PC-3 (cell line): ENCODE results near the gene KLK13. TPM values are rescaled to one million over a fixed set of nuclear protein-coding genes. Genes with fewer than 3 reads are reported as not detected.

Experiments used
- ATAC-seq: fragments of 200-7000 bp; cut with Tn5 transposase; 2 replicates; pipeline ENCODE4 v1.9.1; 2020; ENCODE audit warnings: mild to moderate bottlenecking, moderate library complexity
- BruUV-seq: library from RNA; stranded (reverse); fragments of 400-500 nt; replicated peaks from 2 replicates; lab custom pipeline; 2021; lab: Mats Ljungman, UMichigan
- CTCF ChIA-PET: fragments of 300-600 bp; sonication (Branson Sonifier 250); formaldehyde crosslinking; loops from one replicate; lab custom pipeline; 2022; ENCODE audit warnings: antibody characterized with exemption; lab: Charles Lee
- POLR2A ChIA-PET: fragments of 300-600 bp; sonication (Branson Sonifier 250); formaldehyde crosslinking; loops from one replicate; lab custom pipeline; 2022; ENCODE audit warnings: antibody characterized with exemption; ENCODE audit not compliant: unreplicated experiment; lab: Charles Lee
- DNase-seq: peaks from one replicate; pipeline ENCODE4 v3.0.0-alpha.2; 2015
- H2AFZ ChIP-seq: fragments of 300-600 bp; sonication (generic); 2 replicates; pipeline ENCODE4 v1.6.0; 2016; ENCODE audit warnings: antibody characterized with exemption, low read length
- H3F3A ChIP-seq: fragments of 300-600 bp; sonication (generic); one replicate; pipeline ENCODE4 v1.6.0; 2017; ENCODE audit warnings: antibody characterized with exemption, low read length, control low read depth, mild to moderate bottlenecking; ENCODE audit not compliant: unreplicated experiment
- H3K27ac ChIP-seq: fragments of 300-600 bp; sonication (generic); 2 replicates; pipeline ENCODE4 v1.5.1; 2016; ENCODE audit warnings: mild to moderate bottlenecking, low read length
- H3K27me3 ChIP-seq: fragments of 300-600 bp; sonication (generic); 2 replicates; pipeline ENCODE4 v1.6.1; 2016; ENCODE audit warnings: low read length, mixed read lengths
- H3K36me3 ChIP-seq: fragments of 300-600 bp; sonication (generic); 2 replicates; pipeline ENCODE4 v1.6.1; 2016; ENCODE audit warnings: low read depth, mixed run types, low read length, mixed read lengths
- H3K4me1 ChIP-seq: fragments of 300-600 bp; sonication (generic); 2 replicates; pipeline ENCODE4 v1.5.1; 2016; ENCODE audit warnings: low read length; ENCODE audit not compliant: insufficient read depth
- H3K4me2 ChIP-seq: fragments of 300-600 bp; sonication (generic); 2 replicates; pipeline ENCODE4 v1.6.0; 2016; ENCODE audit warnings: low read length
- H3K4me3 ChIP-seq: fragments of 300-600 bp; sonication (generic); 2 replicates; pipeline ENCODE4 v1.5.1; 2016; ENCODE audit warnings: mild to moderate bottlenecking, low read length, mixed read lengths
- H3K79me2 ChIP-seq: fragments of 300-600 bp; sonication (generic); 2 replicates; pipeline ENCODE4 v1.6.1; 2017; ENCODE audit warnings: low read length, mixed read lengths
- H3K9ac ChIP-seq: fragments of 300-600 bp; sonication (generic); 2 replicates; pipeline ENCODE4 v1.6.0; 2016; ENCODE audit warnings: mild to moderate bottlenecking, low read length
- H3K9me2 ChIP-seq: fragments of 300-600 bp; sonication (generic); replicated peaks from 2 replicates; pipeline ENCODE4 v1.6.1; 2016; ENCODE audit warnings: mixed run types, low read length, mixed read lengths
- H3K9me3 ChIP-seq: fragments of 300-600 bp; sonication (generic); 2 replicates; pipeline ENCODE4 v1.6.1; 2016; ENCODE audit warnings: low read length, mixed read lengths
- H4K20me1 ChIP-seq: fragments of 300-600 bp; sonication (generic); 2 replicates; pipeline ENCODE4 v1.6.1; 2016; ENCODE audit warnings: low read length, mixed read lengths
- CTCF ChIP-seq: fragments of 300-600 bp; sonication (generic); conservative IDR thresholded peaks from 2 replicates; pipeline ENCODE4 v1.5.1; 2017; ENCODE audit warnings: antibody characterized with exemption, low read depth, mild to moderate bottlenecking, low read length
- EZH2 ChIP-seq: fragments of 300-600 bp; sonication (generic); IDR thresholded peaks from one replicate; pipeline ENCODE4 v1.6.1; 2017; ENCODE audit warnings: antibody characterized with exemption, mild to moderate bottlenecking, low read length; ENCODE audit not compliant: unreplicated experiment
- EZH2phosphoT487 ChIP-seq: fragments of 300-600 bp; sonication (generic); IDR thresholded peaks from 2 replicates; pipeline ENCODE4 v1.6.1; 2018; ENCODE audit warnings: mild to moderate bottlenecking, antibody characterized with exemption, low read length, borderline replicate concordance
- intact Hi-C: fragments of 100-400 bp; cut with micrococcal nuclease; formaldehyde crosslinking; loops from 2 replicates; pipeline ENCODE4 v1.9.0; 2023
- total RNA-seq: library from RNA; depleted of rRNA; stranded (reverse); fragments of >200 nt; gene quantifications from 2 replicates; pipeline ENCODE4 v1.2.3, GENCODE V29; 2014

The KLK13 gene
- total RNA-seq, 1 experiment from 2014 or later: not detected

DNA sequence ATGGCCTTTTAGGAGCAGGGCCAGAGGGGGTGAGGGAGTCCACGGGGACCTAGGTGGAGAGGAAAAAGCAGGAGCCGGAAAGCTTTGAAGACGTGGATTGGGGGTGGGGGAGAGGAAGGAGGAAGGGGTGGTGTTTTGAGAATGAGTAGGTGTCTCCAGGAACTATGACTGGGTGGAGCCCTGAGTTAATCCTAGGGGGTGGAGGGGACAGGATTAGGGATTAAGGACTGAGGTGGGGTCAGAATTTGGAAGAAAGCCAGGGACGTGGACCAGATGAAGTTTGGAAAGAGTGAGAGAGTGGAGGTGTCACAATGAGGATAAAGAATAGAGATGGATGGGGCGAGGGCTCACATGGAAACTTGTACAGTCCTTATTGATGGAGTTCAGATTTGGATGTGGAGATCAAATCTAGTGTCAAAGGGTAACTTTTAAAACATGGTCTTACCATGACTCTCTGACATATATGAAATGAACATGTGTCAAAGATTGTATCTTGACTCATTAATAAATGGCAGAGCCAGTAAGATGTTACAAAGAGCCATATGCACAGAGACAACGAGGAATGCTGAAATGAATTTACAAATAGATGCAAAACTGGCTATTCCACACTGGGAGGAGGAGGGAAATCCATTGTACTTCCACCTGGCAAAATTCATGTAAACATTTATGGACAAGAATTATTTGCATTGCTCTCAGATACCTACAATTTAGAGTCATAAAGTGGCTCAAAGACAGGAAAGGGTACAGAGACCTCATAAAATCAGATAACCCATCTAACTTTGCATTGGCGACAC, 1.7 kb upstream of the KLK13 start:
- TF ChIP-seq EZH2: no peak
- TF ChIP-seq EZH2phosphoT487: no peak
- no peak for TF ChIP-seq CTCF
- ChIA-PET CTCF (no interaction called here), POLR2A (no interaction called here)
- intact Hi-C loops: no loop called here
- Histone ChIP-seq H3K4me2 (no peak overlapping the region), H3K36me3 (no peaks in the 10 kb centered on the region), H3K9me2 (no peaks in the 10 kb centered on the region), H3F3A (peaks cover 3% of the 10 kb centered on the region), H3K27me3 (no peaks in the 10 kb centered on the region), H3K9ac (no peak overlapping the region), H3K4me1 (peaks cover 20% of the 10 kb centered on the region), H3K27ac (no peak overlapping the region), H2AFZ (no peak overlapping the region), H3K79me2 (no peaks in the 10 kb centered on the region), H3K9me3 (no peaks in the 10 kb centered on the region), H3K4me3 (no peak overlapping the region), H4K20me1 (no peaks in the 10 kb centered on the region)
- ATAC-seq (no peak), DNase-seq (no peak)
- no TSS peak for BruUV-seq

GRCh38 chr19:51065221-51065960, 499 bp upstream of the KLK13 start:
- Histone ChIP-seq H3K79me2 (no peaks in the 10 kb centered on the region), H2AFZ (no peak overlapping the region), H3K27me3 (0 out of 2 replicates have a peak, but pooled peaks cover 3% of the 10 kb centered on the region), H3K9ac (no peak overlapping the region), H3K4me3 (no peak overlapping the region), H3F3A (no peaks in the 10 kb centered on the region), H4K20me1 (no peaks in the 10 kb centered on the region), H3K4me2 (no peak overlapping the region), H3K9me3 (no peaks in the 10 kb centered on the region), H3K36me3 (no peaks in the 10 kb centered on the region), H3K9me2 (no peaks in the 10 kb centered on the region), H3K4me1 (peaks cover 9% of the 10 kb centered on the region), H3K27ac (no peak overlapping the region)
- DNase-seq: no peak
- ATAC-seq: no peak
- intact Hi-C loops: no loop called here
- ChIA-PET CTCF (no interaction called here), POLR2A (no interaction called here)
- BruUV-seq: no TSS peak
- TF ChIP-seq EZH2phosphoT487: no peak
- no peak for TF ChIP-seq EZH2
- TF ChIP-seq CTCF: no peak

DNA sequence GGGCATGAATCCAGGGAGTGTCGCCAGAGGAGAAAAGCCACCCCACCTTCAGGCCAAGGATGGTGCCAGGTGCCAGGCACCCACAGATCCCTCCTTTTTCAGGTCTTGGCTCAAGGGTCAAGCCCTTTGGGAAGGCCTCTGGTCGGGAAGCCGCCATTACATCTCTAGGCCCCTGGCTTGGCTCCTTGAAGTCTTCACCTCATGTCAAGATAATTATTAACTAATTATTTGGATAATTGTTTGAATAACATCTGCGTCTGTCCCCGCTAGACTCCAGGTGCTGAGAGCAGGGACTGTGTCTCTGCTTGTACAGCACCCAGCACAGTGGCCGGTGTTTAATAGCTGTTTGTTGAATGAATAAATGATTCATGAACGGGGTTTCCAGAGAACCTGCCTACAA, 1.2 kb downstream of the KLK13 start:
- BruUV-seq: no TSS peak
- no peak for ATAC-seq
- H3K36me3 ChIP-seq: no peaks in the 10 kb centered on the region
- no peak overlapping the region for H2AFZ ChIP-seq
- H3K4me1 ChIP-seq: no peaks in the 10 kb centered on the region
- H3K9ac ChIP-seq: no peak overlapping the region
- no peak overlapping the region for H3K27ac ChIP-seq
- CTCF ChIA-PET: no interaction called here
- H3K79me2 ChIP-seq: no peaks in the 10 kb centered on the region
- no peaks in the 10 kb centered on the region for H3K9me3 ChIP-seq
- no peak for TF ChIP-seq EZH2phosphoT487
- no peak for TF ChIP-seq CTCF
- no peak for TF ChIP-seq EZH2
- POLR2A ChIA-PET: no interaction called here
- H3K27me3 ChIP-seq: peaks cover 13% of the 10 kb centered on the region; the same call in 1 of the 2 replicates
- H4K20me1 ChIP-seq: no peaks in the 10 kb centered on the region
- no peaks in the 10 kb centered on the region for H3K9me2 ChIP-seq
- no peak overlapping the region for H3K4me2 ChIP-seq
- intact Hi-C loops: no loop called here
- no peaks in the 10 kb centered on the region for H3F3A ChIP-seq
- DNase-seq: no peak
- no peak overlapping the region for H3K4me3 ChIP-seq
